ENCODE results near the gene FFAR1. TPM values are rescaled to one million over a fixed set of nuclear protein-coding genes. Genes with fewer than 3 reads are reported as not detected.

Gene FFAR1
- total and polyA plus RNA-seq, 2 donors (not counting 3 experiments of a cell fraction or from before 2014, with no cell fraction given): not detected

DNA sequence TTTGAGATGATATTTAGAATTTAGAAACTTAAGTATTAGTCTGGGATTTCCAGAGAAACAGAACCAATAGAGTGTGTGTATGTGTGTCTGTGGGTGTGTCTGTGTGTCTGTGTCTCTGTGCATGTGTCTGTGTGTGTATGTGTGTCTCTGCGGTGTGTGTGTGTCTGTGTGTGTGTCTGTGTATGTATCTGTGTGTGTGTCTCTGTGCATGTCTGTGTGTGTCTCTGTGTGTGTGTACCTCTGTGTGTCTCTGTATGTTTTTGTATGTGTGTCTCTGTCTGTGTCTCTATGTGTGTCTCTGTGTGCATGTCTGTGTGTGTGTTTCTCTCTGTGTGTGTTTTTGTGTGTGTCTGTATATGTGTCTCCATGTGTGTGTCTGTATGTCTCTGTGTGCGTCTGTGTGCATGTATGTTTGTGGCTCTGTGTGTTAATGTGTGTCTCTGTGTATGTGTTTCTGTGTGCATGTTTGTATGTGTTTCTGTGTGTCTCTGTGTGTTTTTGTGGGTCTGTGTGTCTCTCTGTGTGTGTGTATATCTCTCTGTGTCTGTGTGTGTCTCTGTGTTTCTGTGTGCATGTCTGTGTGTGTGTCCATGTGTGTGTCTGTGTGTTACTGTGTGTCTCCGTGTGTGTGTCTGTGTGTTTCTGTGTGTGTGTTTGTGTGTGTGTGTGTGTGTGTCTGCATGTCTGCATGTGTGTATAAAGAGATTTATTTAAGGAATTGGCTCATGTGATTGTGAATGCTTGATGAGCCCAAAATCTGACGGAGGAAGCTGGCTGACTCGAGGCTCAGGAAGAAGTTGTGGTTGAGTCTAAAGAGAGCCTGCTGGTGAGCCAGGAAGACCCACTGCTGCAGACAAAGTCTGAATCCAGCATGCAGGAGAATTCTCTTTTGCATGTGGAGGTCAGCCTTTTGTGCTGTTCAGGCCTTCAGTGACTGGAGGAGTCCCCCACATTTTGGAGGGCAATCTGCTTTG is 45.3 kb downstream of the FFAR1 start:
- Histone ChIP-seq H3K4me1 (ENCODE audit: control insufficient read depth, extremely low read depth, insufficient read depth, low read length) (no peaks in the 10 kb centered on the region), H3K36me3 (ENCODE audit: control insufficient read depth in 2 of 2, extremely low read depth in 1 of 2, insufficient read depth in 2 of 2, low read length in 2 of 2) (no peaks in the 10 kb centered on the region), H3K4me3 (replicated peaks in 1 of 3; ENCODE audit: insufficient read depth in 1 of 3, low read depth in 1 of 3, low read length in 3 of 3) (no peak overlapping the region), H3K9me3 (replicated peaks; ENCODE audit: control insufficient read depth, insufficient read depth, low read length) (no peaks in the 10 kb centered on the region), H3K27ac (ENCODE audit: insufficient read depth, low read depth, low read length) (no peak overlapping the region), H3K79me2 (ENCODE audit: control insufficient read depth, insufficient read depth, low read length) (no peaks in the 10 kb centered on the region), H3K27me3 (ENCODE audit: control insufficient read depth in 2 of 2, insufficient read depth in 2 of 2, low read length in 2 of 2) (peaks cover 0 to 2% of the 10 kb centered on the region in 2 experiments), H3K4me2 (ENCODE audit: insufficient read depth, low read length) (no peak overlapping the region), H4K20me1 (replicated peaks; ENCODE audit: control insufficient read depth, extremely low read depth, insufficient read depth, low read length) (no peaks in the 10 kb centered on the region), H3K9ac (replicated peaks; ENCODE audit: extremely low read depth, insufficient read depth, low read length) (no peak overlapping the region), H3K9me1 (replicated peaks; ENCODE audit: control insufficient read depth, extremely low read depth, insufficient read depth, low read length) (no peaks in the 10 kb centered on the region), H2AFZ (ENCODE audit: low read depth, low read length) (no peak overlapping the region)
- CTCF ChIA-PET: no interaction called here
- dilution Hi-C loops (cut with MboI; ENCODE audit: extremely low pct_ligation_motif_present, low sequenced_read_pairs): no loop called here
- no peak for DNase-seq (ENCODE audit: low read depth, low spot score)
- intact Hi-C loops (cut with micrococcal nuclease): no loop called here
- no TSS peak for BruUV-seq (replicated peaks)
- FAIRE-seq: no peak
- no peak for TF ChIP-seq POLR2A (IDR thresholded peaks at IDR 0.05; ENCODE audit: low read depth, low read length)
- no peak for TF ChIP-seq JUN (IDR thresholded peaks at IDR 0.05; ENCODE audit: borderline replicate concordance, insufficient read depth, insufficient read length, low read depth)
- TF ChIP-seq MAX (IDR thresholded peaks at IDR 0.05; ENCODE audit: insufficient read depth, insufficient read length): no peak
- no peak for TF ChIP-seq FOS (IDR thresholded peaks at IDR 0.05; ENCODE audit: borderline replicate concordance, insufficient read depth, low read length)
- TF ChIP-seq MYC (IDR thresholded peaks at IDR 0.05; ENCODE audit: low read depth, low read length): no peak
- no peak for TF ChIP-seq POLR2AphosphoS5 (IDR thresholded peaks at IDR 0.05; ENCODE audit: insufficient read depth, low read depth, low read length)
- no peak for TF ChIP-seq GATA2 (IDR thresholded peaks at IDR 0.05; ENCODE audit: insufficient read depth, insufficient read length, low read depth, low read length)
- no peak for TF ChIP-seq EZH2 (IDR thresholded peaks at IDR 0.05; ENCODE audit: borderline replicate concordance, low read depth, low read length, severe bottlenecking)
- no peak for TF ChIP-seq CTCF (IDR thresholded peaks at IDR 0.05; ENCODE audit: extremely low read depth in 1 of 2, insufficient read depth in 1 of 2, low read depth in 1 of 2, low read length in 2 of 2)
- POLR2A ChIA-PET: no interaction called here
